ACC112 (cell line): Measurements from ENCODE around the gene FAM181A.

Experiments used
- H2AFZ ChIP-seq: fragments of 200-600 bp; sonication (generic); one replicate; pipeline ENCODE4 v1.6.0; 2017; ENCODE audit warnings: antibody characterized with exemption, low read length; ENCODE audit not compliant: unreplicated experiment
- H3K27ac ChIP-seq: fragments of 200-600 bp; sonication (generic); 2 replicates; pipeline ENCODE4 v1.5.1; 2014; ENCODE audit warnings: low read depth, mild to moderate bottlenecking, antibody characterized with exemption, low read length, moderate library complexity
- H3K27me3 ChIP-seq: fragments of 200-600 bp; sonication (generic); 2 replicates; pipeline ENCODE4 v1.6.1; 2014; ENCODE audit warnings: mild to moderate bottlenecking, antibody characterized with exemption, low read length, moderate library complexity, mixed read lengths; ENCODE audit not compliant: insufficient read depth
- H3K36me3 ChIP-seq: fragments of 200-600 bp; sonication (generic); 2 replicates; pipeline ENCODE4 v1.6.1; 2016; ENCODE audit warnings: mild to moderate bottlenecking, antibody characterized with exemption, low read length, moderate library complexity, mixed read lengths; ENCODE audit not compliant: insufficient read depth
- H3K4me1 ChIP-seq: fragments of 200-600 bp; sonication (generic); one replicate; pipeline ENCODE4 v1.6.1; 2016; ENCODE audit warnings: low read length, mixed read lengths; ENCODE audit not compliant: insufficient read depth, unreplicated experiment, control insufficient read depth
- H3K4me3 ChIP-seq: fragments of 200-600 bp; sonication (generic); 2 replicates; pipeline ENCODE4 v1.5.1; 2014; ENCODE audit warnings: mild to moderate bottlenecking, low read depth, low read length
- H3K79me2 ChIP-seq: fragments of 200-600 bp; sonication (generic); one replicate; pipeline ENCODE4 v1.6.0; 2016; ENCODE audit warnings: low read length; ENCODE audit not compliant: control insufficient read depth, unreplicated experiment, insufficient read depth

FAM181A gene

DNA sequence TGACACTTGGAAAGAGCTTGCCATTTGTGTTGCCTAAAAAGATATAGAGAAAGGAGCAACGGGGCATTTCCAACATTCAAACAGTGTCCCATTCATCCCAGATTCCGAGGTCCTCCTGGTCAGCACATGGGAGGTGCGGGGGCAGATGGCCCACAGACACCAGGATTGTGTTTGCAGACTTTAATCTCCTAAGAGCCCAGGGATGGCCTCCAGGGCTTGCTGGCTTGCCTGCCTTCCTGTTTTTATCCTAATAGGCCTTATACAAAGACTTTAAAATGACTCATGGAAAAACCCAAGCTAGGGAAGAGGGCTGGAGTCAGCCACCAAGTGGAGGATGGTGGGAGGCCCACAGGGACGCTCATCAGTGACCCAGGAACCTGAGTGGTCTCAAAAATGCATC is 21.5 kb upstream of the FAM181A start:
- H3K27me3 ChIP-seq: peaks cover 51% of the 10 kb centered on the region
- H3K4me3 ChIP-seq: no peak overlapping the region
- no peaks in the 10 kb centered on the region for H3K4me1 ChIP-seq
- no peak overlapping the region for H2AFZ ChIP-seq
- H3K27ac ChIP-seq: no peak overlapping the region
- no peaks in the 10 kb centered on the region for H3K79me2 ChIP-seq
- no peaks in the 10 kb centered on the region for H3K36me3 ChIP-seq

DNA sequence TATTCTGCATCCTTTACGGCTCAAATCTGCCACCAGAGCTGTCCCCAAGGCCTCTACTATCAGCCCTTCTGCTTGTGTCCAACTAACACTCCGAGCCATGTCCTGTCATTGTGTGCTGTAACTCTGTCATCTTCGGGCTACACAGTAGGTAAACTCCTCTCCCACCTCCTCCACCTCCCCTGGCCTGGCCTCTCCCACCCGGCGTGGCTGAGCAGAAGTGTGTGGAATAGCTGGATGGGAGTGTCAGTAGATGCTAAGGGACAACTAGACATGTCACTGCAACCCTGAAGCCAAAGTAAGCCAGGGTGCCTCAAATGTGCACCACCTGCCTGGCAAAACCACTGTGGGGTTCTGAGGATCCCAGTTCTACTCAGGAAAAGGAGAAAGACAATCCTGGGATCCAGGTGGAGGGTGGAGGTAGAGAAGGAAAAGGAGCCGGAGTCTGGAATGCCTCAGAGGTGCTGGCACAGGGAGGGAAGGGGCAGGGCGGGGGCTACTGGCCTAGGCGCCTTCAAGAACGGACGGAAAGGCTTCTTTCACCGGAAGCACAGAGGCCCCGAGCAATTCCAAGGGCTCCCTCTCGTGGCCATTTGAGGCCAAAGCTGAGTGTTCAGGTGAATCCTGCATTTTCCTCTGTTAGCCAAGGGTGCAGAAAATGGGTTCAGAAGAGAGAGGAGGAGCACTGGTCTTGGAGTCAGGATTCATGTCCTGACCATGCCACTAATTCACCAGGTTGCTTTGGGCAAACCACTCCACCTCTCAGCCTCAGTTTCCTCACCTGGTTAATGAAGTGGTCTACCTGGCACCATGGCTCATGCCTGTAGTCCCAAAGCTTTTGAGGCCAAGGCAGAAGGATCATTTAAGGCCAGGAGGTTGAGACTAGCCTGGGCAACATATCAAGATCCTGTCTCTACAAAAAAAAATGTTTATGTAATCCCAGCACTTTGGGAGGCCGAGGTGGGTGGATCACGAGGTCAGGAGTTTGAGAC is 20.5 kb upstream of the FAM181A start:
- no peaks in the 10 kb centered on the region for H3K4me1 ChIP-seq
- H3K4me3 ChIP-seq: no peak overlapping the region
- no peak overlapping the region for H3K27ac ChIP-seq
- no peaks in the 10 kb centered on the region for H3K36me3 ChIP-seq
- H3K79me2 ChIP-seq: no peaks in the 10 kb centered on the region
- peaks cover 51% of the 10 kb centered on the region for H3K27me3 ChIP-seq
- H2AFZ ChIP-seq: peak overlapping the region; percentile 73

DNA sequence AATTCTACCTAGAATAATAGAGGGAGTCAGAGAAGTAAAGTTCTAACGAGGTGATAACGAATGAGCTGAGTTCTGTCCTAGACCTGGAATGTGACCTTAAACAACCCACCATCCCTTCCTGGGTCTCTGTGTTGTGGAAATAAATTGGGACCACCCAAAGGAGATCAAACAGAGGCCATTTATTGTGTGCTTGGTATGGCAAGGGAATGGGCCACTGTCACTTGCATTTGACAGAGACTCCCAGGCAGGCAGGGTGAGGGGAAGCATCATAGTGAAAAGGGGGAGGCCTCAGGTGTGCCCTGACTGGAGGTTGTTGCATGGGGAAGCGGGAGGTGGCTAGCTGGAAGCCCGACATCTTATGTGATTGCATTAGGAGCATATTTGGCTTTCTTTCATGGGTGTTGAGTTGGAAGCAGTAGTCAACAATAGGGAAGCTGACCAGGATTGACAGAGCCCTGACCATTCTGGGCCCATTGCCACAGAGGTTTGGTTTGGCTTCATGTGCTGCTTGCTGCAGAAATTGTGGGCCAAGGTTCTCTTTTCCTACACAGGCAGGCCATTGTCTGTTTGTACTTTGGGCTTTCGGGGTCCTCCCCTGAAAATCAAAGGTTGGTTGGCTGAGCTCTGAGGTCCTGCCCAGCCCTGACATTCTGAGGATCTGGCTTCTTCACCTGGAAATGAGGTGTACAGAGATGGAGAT is 17.6 kb upstream of the FAM181A start:
- peaks cover 43% of the 10 kb centered on the region for H3K27me3 ChIP-seq
- H3K27ac ChIP-seq: no peak overlapping the region
- no peak overlapping the region for H3K4me3 ChIP-seq
- no peaks in the 10 kb centered on the region for H3K4me1 ChIP-seq
- H3K79me2 ChIP-seq: no peaks in the 10 kb centered on the region
- no peak overlapping the region for H2AFZ ChIP-seq
- no peaks in the 10 kb centered on the region for H3K36me3 ChIP-seq

DNA sequence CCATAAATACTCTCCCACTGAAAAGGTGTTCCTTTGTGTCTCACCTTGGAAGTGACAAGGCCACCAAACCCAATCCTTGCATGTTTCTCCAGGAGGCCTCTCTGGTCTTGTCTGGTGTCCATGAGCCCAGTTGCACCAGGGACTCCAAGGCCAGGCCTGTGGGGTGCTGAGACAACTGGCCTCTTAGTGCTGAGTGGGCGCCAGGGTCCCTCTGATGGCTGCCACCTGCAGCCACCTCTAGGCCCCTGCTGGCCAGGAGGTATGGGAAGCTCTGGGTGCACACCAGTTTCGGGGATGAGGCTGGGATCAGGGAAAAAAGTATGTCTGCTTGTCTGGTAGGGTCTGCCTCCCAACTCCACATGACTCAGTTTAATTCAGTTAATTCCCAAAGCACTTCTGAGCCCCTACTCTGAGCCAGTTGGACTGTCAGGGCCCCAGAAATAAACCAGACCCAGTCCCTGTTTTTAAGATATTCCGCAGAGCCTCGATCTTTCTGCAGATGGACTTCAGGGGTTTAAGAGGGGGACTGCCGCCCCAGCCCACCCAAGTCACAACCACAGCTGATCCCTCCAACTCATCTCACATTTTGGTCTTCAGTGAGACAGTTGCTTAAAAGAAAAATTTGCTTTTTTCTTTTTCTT is 15.0 kb upstream of the FAM181A start:
- peaks cover 53% of the 10 kb centered on the region for H3K27me3 ChIP-seq
- H3K4me1 ChIP-seq: no peaks in the 10 kb centered on the region

DNA sequence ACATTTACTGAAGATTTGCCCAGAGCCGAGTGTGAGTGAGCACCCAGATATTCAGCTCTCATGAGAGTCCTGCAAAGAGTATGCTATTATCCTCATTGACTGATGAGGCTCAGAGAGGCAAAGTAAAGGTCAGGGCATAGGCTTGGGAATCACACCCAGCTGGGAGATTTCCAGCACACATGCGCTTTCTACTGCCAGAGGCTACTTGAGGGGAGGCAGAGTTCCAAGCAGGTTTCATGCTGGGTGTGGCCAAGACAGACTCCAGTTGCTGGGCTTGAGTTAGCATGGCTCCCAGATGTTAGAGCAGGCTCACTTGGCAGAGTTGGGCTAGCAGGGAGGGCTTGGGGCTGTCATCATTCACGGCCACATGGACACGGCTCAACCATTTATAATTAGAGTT is 14.4 kb upstream of the FAM181A start:
- H3K4me1 ChIP-seq: no peaks in the 10 kb centered on the region
- H3K36me3 ChIP-seq: no peaks in the 10 kb centered on the region
- H3K27ac ChIP-seq: no peak overlapping the region
- H3K4me3 ChIP-seq: no peak overlapping the region
- H3K79me2 ChIP-seq: no peaks in the 10 kb centered on the region
- peaks cover 49% of the 10 kb centered on the region for H3K27me3 ChIP-seq
- no peak overlapping the region for H2AFZ ChIP-seq

More for the DNA sequence above, 15.0 kb upstream of the FAM181A start:
- no peak overlapping the region for H3K4me3 ChIP-seq
- no peak overlapping the region for H2AFZ ChIP-seq
- no peak overlapping the region for H3K27ac ChIP-seq
- H3K36me3 ChIP-seq: no peaks in the 10 kb centered on the region
- no peaks in the 10 kb centered on the region for H3K79me2 ChIP-seq

DNA sequence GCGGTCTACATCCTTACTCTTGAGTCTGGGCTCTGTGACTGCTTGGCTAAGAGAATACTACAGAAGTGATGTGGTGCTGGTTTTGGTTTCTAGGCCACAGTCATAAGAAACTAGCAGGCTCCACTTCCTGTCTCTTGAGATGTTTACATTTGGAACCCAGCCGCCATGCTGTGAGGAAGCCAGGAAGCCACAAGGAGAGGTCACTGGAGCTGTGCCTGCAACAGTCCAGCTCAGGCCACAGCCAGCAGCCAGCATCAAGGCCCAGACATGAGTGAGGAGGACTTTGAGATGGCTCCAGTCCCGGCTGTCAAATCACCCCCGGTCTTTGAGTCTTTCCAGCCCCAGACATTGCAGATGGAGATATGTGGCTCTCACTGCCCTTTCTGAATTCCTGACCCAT is 12.9 kb upstream of the FAM181A start:
- Histone ChIP-seq H2AFZ (no peak overlapping the region), H3K27ac (no peak overlapping the region), H3K4me3 (no peak overlapping the region), H3K27me3 (peaks cover 50% of the 10 kb centered on the region), H3K4me1 (no peaks in the 10 kb centered on the region), H3K36me3 (no peaks in the 10 kb centered on the region), H3K79me2 (no peaks in the 10 kb centered on the region)

DNA sequence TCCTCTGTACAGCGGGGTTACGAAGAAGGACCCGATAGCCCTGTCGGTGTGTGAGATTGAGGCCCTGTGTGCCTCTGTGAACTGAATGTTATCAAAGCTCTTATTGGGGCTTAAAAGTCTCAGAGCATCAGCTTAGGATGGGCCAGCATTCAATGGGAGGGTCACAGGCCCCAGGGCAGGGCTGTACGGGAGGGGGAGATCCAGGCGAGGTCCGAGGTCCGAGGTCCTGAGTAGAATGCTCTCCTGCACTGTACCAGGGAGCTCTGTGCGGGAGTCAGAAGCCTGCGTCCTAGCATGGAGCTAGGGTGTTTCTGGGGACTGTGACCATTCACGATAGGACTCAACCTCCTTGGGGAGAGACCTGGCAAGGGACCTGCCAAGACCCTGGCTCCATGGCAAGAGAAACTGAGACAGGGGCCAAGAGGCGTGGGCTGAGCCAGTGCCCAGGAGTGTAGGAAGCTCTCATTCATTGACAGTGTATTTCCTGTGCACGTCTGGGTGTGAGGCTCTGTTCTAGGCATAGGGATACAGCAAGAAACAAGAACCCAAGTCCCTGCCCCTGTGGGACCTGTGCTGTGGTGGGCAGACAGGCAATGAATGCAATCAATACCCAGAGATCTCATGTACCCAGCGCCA is 12.0 kb upstream of the FAM181A start:
- Histone ChIP-seq H3K4me3 (no peak overlapping the region), H3K27ac (no peak overlapping the region), H3K4me1 (no peaks in the 10 kb centered on the region), H2AFZ (no peak overlapping the region), H3K36me3 (no peaks in the 10 kb centered on the region), H3K27me3 (peaks cover 48% of the 10 kb centered on the region), H3K79me2 (no peaks in the 10 kb centered on the region)

DNA sequence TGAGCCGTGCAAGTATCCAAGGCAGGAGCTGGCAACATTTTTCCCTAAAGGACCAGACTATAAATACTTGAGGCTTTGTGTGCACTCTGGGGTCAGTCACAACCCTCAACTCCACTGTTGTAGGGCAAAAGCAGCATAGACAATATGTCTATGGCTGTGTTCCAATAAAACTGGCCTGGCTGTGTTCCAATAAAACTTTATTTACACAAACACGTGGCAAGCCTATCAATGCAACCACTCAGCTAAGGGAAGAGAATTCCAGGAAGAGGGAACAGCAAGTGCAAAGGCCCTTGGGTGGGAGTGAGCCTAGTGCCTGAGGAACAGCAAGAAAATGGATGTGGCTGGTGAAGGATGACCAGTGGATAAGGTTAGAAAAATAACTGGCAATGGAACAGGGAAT is 11.3 kb upstream of the FAM181A start:
- Histone ChIP-seq H3K4me1 (no peaks in the 10 kb centered on the region), H3K4me3 (no peak overlapping the region), H3K79me2 (no peaks in the 10 kb centered on the region), H3K36me3 (no peaks in the 10 kb centered on the region), H3K27me3 (peaks cover 51% of the 10 kb centered on the region), H2AFZ (no peak overlapping the region), H3K27ac (no peak overlapping the region)

DNA sequence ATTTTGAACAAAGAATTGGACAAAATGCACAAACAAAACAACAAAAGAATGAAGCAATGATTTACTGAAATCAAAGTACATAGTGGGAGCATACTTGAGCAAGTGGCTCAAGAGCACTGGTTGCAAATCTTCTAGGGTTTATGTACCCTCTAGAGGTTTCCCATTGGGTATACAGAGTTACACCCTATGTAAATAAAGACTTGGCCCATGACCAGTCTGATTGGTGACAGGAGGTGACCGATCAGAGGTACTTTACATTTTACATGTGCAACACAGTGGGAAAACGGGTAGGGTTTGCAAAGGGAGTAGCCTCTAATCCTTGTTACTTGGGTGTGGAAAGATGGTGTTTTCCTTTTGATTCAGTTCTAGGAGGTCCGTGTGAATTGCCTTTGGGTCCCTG is 10.6 kb upstream of the FAM181A start:
- H3K27me3 ChIP-seq: peaks cover 57% of the 10 kb centered on the region; the same call in 1 of the 2 replicates
- no peaks in the 10 kb centered on the region for H3K4me1 ChIP-seq
- no peak overlapping the region for H3K27ac ChIP-seq
- H3K4me3 ChIP-seq: no peak overlapping the region
- H3K36me3 ChIP-seq: no peaks in the 10 kb centered on the region
- H3K79me2 ChIP-seq: no peaks in the 10 kb centered on the region
- H2AFZ ChIP-seq: no peak overlapping the region

DNA sequence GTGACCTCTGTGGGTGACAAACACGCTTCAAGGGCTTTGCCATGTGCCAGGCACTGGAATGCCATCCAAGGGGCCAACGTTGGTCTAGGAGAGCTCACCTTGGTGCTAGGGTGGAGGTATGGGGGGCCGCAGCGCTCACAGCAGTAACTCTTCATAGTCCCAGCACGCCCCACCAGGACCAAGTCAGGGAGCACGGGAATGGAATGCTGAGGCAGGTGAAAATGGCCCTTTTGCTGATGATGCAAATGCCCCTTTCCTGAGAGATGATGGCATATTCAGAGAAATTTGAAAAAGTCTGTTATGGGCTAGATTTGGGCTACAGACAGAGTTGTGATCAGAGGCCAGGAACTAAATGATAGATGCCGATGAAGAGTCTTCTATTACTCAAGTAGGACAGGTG is 10.0 kb upstream of the FAM181A start:
- no peaks in the 10 kb centered on the region for H3K79me2 ChIP-seq
- no peaks in the 10 kb centered on the region for H3K36me3 ChIP-seq
- no peak overlapping the region for H3K27ac ChIP-seq
- H3K4me3 ChIP-seq: no peak overlapping the region
- H3K4me1 ChIP-seq: no peaks in the 10 kb centered on the region
- H3K27me3 ChIP-seq: peaks cover 60% of the 10 kb centered on the region; the same call in 1 of the 2 replicates
- H2AFZ ChIP-seq: no peak overlapping the region
